HEK293 (cell line): Measurements from ENCODE around the gene DNAH1.

Experiments used
- CTCF ChIA-PET: fragments of 350-600 bp; formaldehyde crosslinking; extraction: SDS; loops from one replicate; lab custom pipeline; 2021; ENCODE audit warnings: antibody characterized with exemption; lab: Yijun Ruan, JAX
- POLR2A ChIA-PET: fragments of 300-600 bp; formaldehyde crosslinking; extraction: SDS; loops from one replicate; lab custom pipeline; 2020; ENCODE audit warnings: antibody characterized with exemption, inconsistent platforms; lab: Yijun Ruan, JAX
- H3K27ac ChIP-seq: fragments of 200-500 bp; sonication (Bioruptor generic); 2 replicates; pipeline ENCODE4 v1.5.1; 2014; ENCODE audit warnings: low read depth, low read length, control low read depth, inconsistent platforms; ENCODE audit errors: extremely low read depth
- H3K36me3 ChIP-seq, 2 experiments: fragments of 200-500 bp in 1 of 2; sonication (Bioruptor generic) in 1 of 2; 1 replicate in 1 of 2; 2 replicates in 1 of 2; pipeline ENCODE4 v1.5.1; 2014 to 2017; ENCODE audit warnings: inconsistent platforms in 2 of 2, low read length in 2 of 2; ENCODE audit not compliant: control insufficient read depth in 2 of 2, insufficient read depth in 1 of 2
- H3K4me1 ChIP-seq: fragments of 200-500 bp; sonication (Bioruptor generic); 2 replicates; pipeline ENCODE4 v1.5.1; 2014; ENCODE audit warnings: mild to moderate bottlenecking, low read length, inconsistent platforms; ENCODE audit not compliant: control insufficient read depth, insufficient read depth
- H3K4me3 ChIP-seq: 2 replicates; pipeline ENCODE4 v1.5.1; 2011; ENCODE audit warnings: low read depth, mild to moderate bottlenecking, control low read depth, low read length, moderate library complexity
- H3K9me3 ChIP-seq: fragments of 200-500 bp; sonication (Bioruptor generic); 2 replicates; pipeline ENCODE4 v1.5.1; 2014; ENCODE audit warnings: low read depth, low read length, inconsistent platforms; ENCODE audit not compliant: control insufficient read depth, insufficient read depth
- BCL11B ChIP-seq: fragments of 450-650 bp; formaldehyde crosslinking; IDR thresholded peaks from 2 replicates; pipeline ENCODE4 v1.5.1; 2016; ENCODE audit warnings: low read depth, missing biosample characterization, missing genetic modification characterization
- ELK4 ChIP-seq: IDR thresholded peaks from 2 replicates; pipeline ENCODE4 v1.6.1; 2011; ENCODE audit warnings: mild to moderate bottlenecking, low read depth, low read length, borderline replicate concordance
- GLIS1 ChIP-seq: fragments of 450-650 bp; formaldehyde crosslinking; IDR thresholded peaks from 2 replicates; pipeline ENCODE4 v1.5.1; 2016; ENCODE audit warnings: missing biosample characterization, missing genetic modification characterization
- PRDM1 ChIP-seq: fragments of 450-650 bp; formaldehyde crosslinking; IDR thresholded peaks from 2 replicates; pipeline ENCODE4; 2016; ENCODE audit warnings: missing biosample characterization, missing genetic modification characterization
- SCRT2 ChIP-seq: fragments of 450-650 bp; formaldehyde crosslinking; IDR thresholded peaks from 2 replicates; pipeline ENCODE4 v1.5.1; 2016; ENCODE audit warnings: missing biosample characterization, missing genetic modification characterization
- SP3 ChIP-seq: fragments of 450-650 bp; formaldehyde crosslinking; IDR thresholded peaks from 2 replicates; pipeline ENCODE4 v1.5.1; 2016; ENCODE audit warnings: missing biosample characterization, missing genetic modification characterization
- TCF7L2 ChIP-seq: IDR thresholded peaks from 2 replicates; pipeline ENCODE4 v1.6.1; 2011; ENCODE audit warnings: low read depth, mild to moderate bottlenecking, inconsistent platforms, low read length, moderate library complexity, borderline replicate concordance
- ZBTB10 ChIP-seq: fragments of 450-650 bp; formaldehyde crosslinking; IDR thresholded peaks from 2 replicates; pipeline ENCODE4 v1.5.1; 2016; ENCODE audit warnings: missing biosample characterization, missing genetic modification characterization
- ZEB2 ChIP-seq: fragments of 450-650 bp; formaldehyde crosslinking; IDR thresholded peaks from 2 replicates; pipeline ENCODE4 v1.5.1; 2016; ENCODE audit warnings: missing biosample characterization, missing genetic modification characterization
- ZNF140 ChIP-seq: fragments of 450-650 bp; formaldehyde crosslinking; IDR thresholded peaks from 2 replicates; pipeline ENCODE4 v1.5.1; 2016; ENCODE audit warnings: missing biosample characterization, missing genetic modification characterization
- ZNF18 ChIP-seq: fragments of 450-650 bp; formaldehyde crosslinking; IDR thresholded peaks from 2 replicates; pipeline ENCODE4 v1.5.1; 2016; ENCODE audit warnings: missing biosample characterization, missing genetic modification characterization
- ZNF266 ChIP-seq: fragments of 450-650 bp; formaldehyde crosslinking; IDR thresholded peaks from 2 replicates; pipeline ENCODE4 v1.5.1; 2016; ENCODE audit warnings: missing biosample characterization, missing genetic modification characterization, low read depth
- ZNF394 ChIP-seq: fragments of 450-650 bp; formaldehyde crosslinking; IDR thresholded peaks from 2 replicates; pipeline ENCODE4 v1.5.1; 2016; ENCODE audit warnings: missing biosample characterization, missing genetic modification characterization, mild to moderate bottlenecking, moderate library complexity, borderline replicate concordance
- ZNF398 ChIP-seq: fragments of 450-650 bp; formaldehyde crosslinking; IDR thresholded peaks from 2 replicates; pipeline ENCODE4 v1.5.1; 2017; ENCODE audit warnings: missing biosample characterization, missing genetic modification characterization
- ZNF548 ChIP-seq: fragments of 450-650 bp; formaldehyde crosslinking; IDR thresholded peaks from 2 replicates; pipeline ENCODE4 v1.5.1; 2016; ENCODE audit warnings: missing biosample characterization, missing genetic modification characterization
- ZNF600 ChIP-seq: fragments of 450-650 bp; formaldehyde crosslinking; IDR thresholded peaks from 2 replicates; pipeline ENCODE4 v1.5.1; 2016; ENCODE audit warnings: missing biosample characterization, missing genetic modification characterization
- ZNF747 ChIP-seq: fragments of 450-650 bp; formaldehyde crosslinking; IDR thresholded peaks from 2 replicates; pipeline ENCODE4 v1.5.1; 2016; ENCODE audit warnings: missing biosample characterization, missing genetic modification characterization

Gene DNAH1

GRCh38 chr3:52438579-52439425 lies 122.7 kb downstream of the DNAH1 start:
- TF ChIP-seq ZNF600 (tag by site-specific recombination) (0 out of 2 replicates have a peak, but pooled peaks have one; percentile 19), TCF7L2 (no peak), ZNF18 (tag by site-specific recombination) (no peak), BCL11B (tag by site-specific recombination) (no peak), SCRT2 (tag by site-specific recombination) (peak; percentile 81)
- TF ChIP-seq, all 188 proteins: peak for 2
- H3K4me1 ChIP-seq: no peaks in the 10 kb centered on the region
- no peak overlapping the region for H3K4me3 ChIP-seq
- no peak overlapping the region for H3K27ac ChIP-seq
- no peaks in the 10 kb centered on the region for H3K36me3 ChIP-seq
- ChIA-PET POLR2A (no interaction called here), CTCF (interaction anchor here (1.2 to 1.6 kb wide), 2 partner anchors 9 to 10 kb away, joined by 4 to 8 read pairs; no protein-coding TSS in a partner anchor)
- no peaks in the 10 kb centered on the region for H3K9me3 ChIP-seq

- POLR2A ChIA-PET: no interaction called here
- no peaks in the 10 kb centered on the region for H3K4me1 ChIP-seq
- TF ChIP-seq ZNF140 (no peak), GLIS1 (tag by site-specific recombination) (no peak), PRDM1 (tag by site-specific recombination) (no peak), ZEB2 (tag by site-specific recombination) (no peak), ZNF747 (tag by site-specific recombination) (no peak), ZNF398 (no peak), ELK4 (no peak), ZBTB10 (no peak), ZNF548 (no peak), SP3 (no peak), ZNF394 (no peak), ZNF266 (no peak)
- TF ChIP-seq, all 188 proteins: peak for 0
- H3K9me3 ChIP-seq: no peaks in the 10 kb centered on the region
- H3K36me3 ChIP-seq: no peaks in the 10 kb centered on the region
- H3K4me3 ChIP-seq: no peak overlapping the region
- no peak overlapping the region for H3K27ac ChIP-seq
- CTCF ChIA-PET: interaction anchor here (1.2 to 1.6 kb wide), 2 partner anchors 8 to 11 kb away, joined by 4 to 8 read pairs; no protein-coding TSS in a partner anchor
These were observed 123.5 kb downstream of the DNAH1 start for GRCh38 chr3:52439426-52440248.
